Astrocyte of the cerebellum (primary cell): ENCODE results near the gene OR6K2.

Experiments used
- DNase-seq: peaks from one replicate; pipeline ENCODE4 v3.0.0-alpha.2; 2011; ENCODE audit warnings: low read depth
- H3K4me3 ChIP-seq: 2 replicates; pipeline ENCODE4 v1.5.1; 2011; ENCODE audit warnings: mild to moderate bottlenecking, low read depth, low read length, moderate library complexity
- in situ Hi-C: cut with HindIII; loops from 2 replicates; pipeline ENCODE4 v1.10.0; 2017; ENCODE audit warnings: low sequenced_read_pairs
- TF ChIP-seq, protein P1 (sequence below): IDR thresholded peaks from 2 replicates; pipeline ENCODE4 v1.5.1; 2012; ENCODE audit warnings: low read length, low read depth, moderate library complexity, mild to moderate bottlenecking; ENCODE audit errors: missing control alignments

Gene OR6K2

DNA sequence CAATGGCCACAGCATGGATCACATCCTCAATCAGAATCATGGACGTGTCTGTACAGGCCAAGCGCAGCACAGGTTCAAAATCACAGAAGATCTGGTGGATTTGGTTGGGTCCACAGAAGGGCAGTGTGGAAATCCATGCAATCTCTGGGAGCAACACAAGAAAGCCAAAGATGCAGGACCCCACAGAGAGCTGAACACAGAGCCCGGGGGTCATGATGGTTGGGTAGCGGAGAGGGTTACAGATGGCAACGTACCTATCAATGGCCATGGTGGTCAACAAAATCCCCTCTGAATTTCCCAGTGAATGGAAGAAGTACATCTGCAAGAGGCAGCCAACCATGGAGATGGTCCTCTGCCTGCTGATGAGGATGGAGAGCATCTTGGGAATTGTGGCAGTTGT, 24.0 kb upstream of the OR6K2 start:
- no peak overlapping the region for H3K4me3 ChIP-seq
- in situ Hi-C loops, result no loop called here
- no peak for DNase-seq
- TF ChIP-seq, protein P1, sequence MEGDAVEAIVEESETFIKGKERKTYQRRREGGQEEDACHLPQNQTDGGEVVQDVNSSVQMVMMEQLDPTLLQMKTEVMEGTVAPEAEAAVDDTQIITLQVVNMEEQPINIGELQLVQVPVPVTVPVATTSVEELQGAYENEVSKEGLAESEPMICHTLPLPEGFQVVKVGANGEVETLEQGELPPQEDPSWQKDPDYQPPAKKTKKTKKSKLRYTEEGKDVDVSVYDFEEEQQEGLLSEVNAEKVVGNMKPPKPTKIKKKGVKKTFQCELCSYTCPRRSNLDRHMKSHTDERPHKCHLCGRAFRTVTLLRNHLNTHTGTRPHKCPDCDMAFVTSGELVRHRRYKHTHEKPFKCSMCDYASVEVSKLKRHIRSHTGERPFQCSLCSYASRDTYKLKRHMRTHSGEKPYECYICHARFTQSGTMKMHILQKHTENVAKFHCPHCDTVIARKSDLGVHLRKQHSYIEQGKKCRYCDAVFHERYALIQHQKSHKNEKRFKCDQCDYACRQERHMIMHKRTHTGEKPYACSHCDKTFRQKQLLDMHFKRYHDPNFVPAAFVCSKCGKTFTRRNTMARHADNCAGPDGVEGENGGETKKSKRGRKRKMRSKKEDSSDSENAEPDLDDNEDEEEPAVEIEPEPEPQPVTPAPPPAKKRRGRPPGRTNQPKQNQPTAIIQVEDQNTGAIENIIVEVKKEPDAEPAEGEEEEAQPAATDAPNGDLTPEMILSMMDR, result no peak

DNA sequence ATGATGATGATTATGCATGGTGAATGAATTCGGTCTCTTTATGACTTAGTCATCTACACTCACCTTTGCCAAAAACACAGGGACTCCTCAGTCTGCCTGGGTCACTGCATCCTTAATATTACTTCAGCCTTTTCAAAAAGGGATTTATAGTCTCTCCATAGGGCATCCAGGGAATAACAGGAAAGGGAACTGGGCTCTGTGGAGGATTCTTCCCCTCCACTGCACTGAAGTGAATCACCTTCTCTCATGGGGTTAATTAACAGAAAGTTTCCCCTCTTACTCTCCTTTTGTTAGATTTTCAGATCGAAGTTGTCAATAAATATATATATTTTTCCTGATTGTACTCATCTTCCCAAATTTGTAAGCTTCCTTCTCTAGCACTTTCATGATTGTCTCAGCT, 20.2 kb upstream of the OR6K2 start, which contains the start of gene OR6K3:
TSS of gene OR6K3 (minus strand) at position 101 of the 400 bp plus-strand sequence. CDS start 2,605 bp downstream, outside the sequence.
- in situ Hi-C loops, result no loop called here
- TF ChIP-seq, protein P1, result no peak
- DNase-seq, result no peak
- H3K4me3 ChIP-seq, result no peak within 1 kb of the TSS

DNA sequence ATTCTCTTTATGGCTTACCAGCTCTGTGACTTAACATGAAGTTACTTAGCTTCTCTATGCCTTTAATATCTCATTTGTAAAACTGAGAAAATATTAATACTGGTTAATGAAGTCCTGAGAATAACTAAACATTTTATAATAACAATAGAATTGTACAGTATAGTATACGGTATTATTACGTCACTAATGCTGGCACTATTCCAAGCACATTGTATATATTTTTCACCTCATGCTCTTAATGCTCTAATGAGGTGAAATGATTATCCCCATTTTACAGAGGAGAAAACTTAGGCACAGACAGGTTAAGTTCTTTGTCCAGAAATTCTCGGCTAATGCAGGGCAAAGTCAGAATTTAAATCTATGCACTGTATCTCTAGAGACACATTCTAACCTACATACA, 19.2 kb upstream of the OR6K2 start:
- DNase-seq, result no peak
- TF ChIP-seq, protein P1, result no peak
- no peak overlapping the region for H3K4me3 ChIP-seq
- in situ Hi-C loops, result no loop called here

DNA sequence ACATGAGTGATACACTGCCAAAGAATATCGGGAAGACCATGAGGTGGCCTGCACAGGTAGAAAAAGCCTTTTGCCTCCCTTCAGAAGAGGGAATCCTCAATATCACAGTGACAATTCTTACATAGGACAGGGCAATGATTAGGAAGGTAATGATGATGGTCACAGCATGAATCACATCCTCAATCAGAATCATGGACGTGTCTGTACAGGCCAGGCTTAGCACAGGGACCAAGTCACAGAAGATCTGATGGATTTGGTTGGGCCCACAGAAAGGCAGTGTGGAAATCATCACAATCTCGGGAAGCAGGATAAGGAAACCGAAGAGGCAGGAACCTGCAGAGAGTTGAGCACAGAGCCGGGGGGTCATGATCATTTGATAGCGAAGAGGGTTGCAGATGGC, 16.9 kb upstream of the OR6K2 start:
- no peak for DNase-seq
- no peak overlapping the region for H3K4me3 ChIP-seq
- TF ChIP-seq, protein P1, result no peak
- in situ Hi-C loops, result no loop called here

DNA sequence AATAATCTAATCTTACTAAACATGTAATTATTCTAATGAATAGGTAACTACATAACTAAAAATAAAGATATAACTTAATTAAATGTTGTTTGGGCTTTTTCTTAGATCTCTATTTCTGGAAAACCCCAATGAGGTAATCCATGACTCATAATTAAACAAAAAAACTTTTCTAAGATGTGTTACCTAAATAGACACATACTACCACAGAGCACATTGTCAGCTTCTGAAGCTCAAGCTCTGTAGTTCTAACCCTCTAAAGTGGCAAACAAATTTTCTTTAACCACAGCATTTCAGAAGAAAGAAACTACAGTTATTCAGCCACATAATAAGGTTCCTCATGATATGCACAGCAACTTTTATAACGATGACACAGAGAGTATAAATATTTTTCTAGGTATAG, 15.9 kb upstream of the OR6K2 start:
- no peak overlapping the region for H3K4me3 ChIP-seq
- in situ Hi-C loops, result no loop called here
- no peak for DNase-seq
- TF ChIP-seq, protein P1, result no peak

DNA sequence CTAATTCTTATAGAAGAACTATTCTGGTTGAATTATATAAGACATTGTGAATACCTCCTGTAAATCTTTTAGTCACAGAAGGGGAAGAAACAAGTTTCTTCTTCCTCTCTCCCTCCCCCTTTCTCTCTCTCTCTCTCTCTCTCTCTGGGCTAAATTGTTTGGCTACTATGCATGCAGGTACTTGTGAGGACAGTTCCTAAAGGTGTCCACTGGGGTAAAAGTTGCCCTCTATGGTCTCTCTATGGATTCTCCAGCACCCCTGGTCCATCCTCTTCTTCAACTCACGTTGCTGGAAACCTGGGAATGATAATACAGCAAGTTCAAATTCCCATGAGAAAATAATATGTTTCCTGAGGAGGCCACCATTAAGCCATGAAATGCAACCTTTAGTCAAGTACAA, 14.3 kb upstream of the OR6K2 start:
- DNase-seq, result no peak
- TF ChIP-seq, protein P1, result no peak
- H3K4me3 ChIP-seq, result no peak overlapping the region
- in situ Hi-C loops, result no loop called here

DNA sequence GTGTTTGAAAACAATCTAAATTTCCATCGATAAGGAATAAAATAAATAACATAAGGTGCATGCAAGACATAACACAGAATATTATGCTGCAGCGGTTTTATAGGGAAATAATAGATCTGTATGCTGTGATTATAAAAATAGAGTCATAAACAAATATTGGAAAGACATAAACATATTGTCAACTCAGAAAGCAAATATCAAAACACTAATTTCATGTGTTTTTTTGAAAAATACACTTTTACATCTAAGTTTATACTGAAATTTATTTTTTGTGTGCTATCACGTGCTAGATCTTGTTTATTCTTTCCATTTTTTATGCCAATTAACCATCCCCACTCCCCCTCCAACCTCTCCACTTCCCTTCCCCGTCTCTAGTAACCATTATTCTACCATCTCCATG, 10.6 kb upstream of the OR6K2 start:
- no peak for DNase-seq
- TF ChIP-seq, protein P1, result no peak
- in situ Hi-C loops, result no loop called here
- no peak overlapping the region for H3K4me3 ChIP-seq
